ENCODE measurements around the gene DVL1.
A peak's percentile ranks its signal among the peaks of the same experiment; 100 is the strongest.

Gene DVL1

GRCh38 chr1:1325288-1326074, 23.7 kb downstream of the DVL1 start:
- DNase-seq (ENCODE audit: low read depth, low spot score): no peak
- peaks cover 16% of the 10 kb centered on the region for H3K36me3 ChIP-seq (ENCODE audit: control insufficient read depth, insufficient read depth, low read length)
- H3K4me3 ChIP-seq (ENCODE audit: low read length): peak overlapping the region; percentile 57
- H3K27me3 ChIP-seq (ENCODE audit: control insufficient read depth, insufficient read depth, low read length): no peaks in the 10 kb centered on the region
- H3K27ac ChIP-seq (ENCODE audit: low read length): no peak overlapping the region
- H3K4me1 ChIP-seq (ENCODE audit: control insufficient read depth, insufficient read depth, low read length): peaks cover 4% of the 10 kb centered on the region; the same call in 1 of the 2 replicates
- no CpG with 5 or more reads among the region's 16 CpGs for WGBS (ENCODE audit: insufficient coverage, insufficient read length)
- no peaks in the 10 kb centered on the region for H3K9me3 ChIP-seq (ENCODE audit: control insufficient read depth, insufficient read depth, low read length)

GRCh38 chr1:1324524-1325287, 24.5 kb downstream of the DVL1 start, which contains the start of the genes CPTP and INTS11:
TSS of gene CPTP (plus strand) at chr1:1324802. CDS start at chr1:1326911, 2,109 bp downstream.
TSS of gene INTS11 (minus strand) at chr1:1324660. CDS start at chr1:1324608, 52 bp downstream.
- no CpG with 5 or more reads among the region's 84 CpGs for WGBS (ENCODE audit: insufficient coverage, insufficient read length)
- H3K4me1 ChIP-seq (ENCODE audit: control insufficient read depth, insufficient read depth, low read length): peaks cover 4% of the 10 kb centered on the region; the same call in 1 of the 2 replicates
- H3K4me3 ChIP-seq (ENCODE audit: low read length): peak within 1 kb of the TSS; percentile 91
- H3K27me3 ChIP-seq (ENCODE audit: control insufficient read depth, insufficient read depth, low read length): no peaks in the 10 kb centered on the region
- peaks cover 18% of the 10 kb centered on the region for H3K36me3 ChIP-seq (ENCODE audit: control insufficient read depth, insufficient read depth, low read length)
- no peak within 1 kb of the TSS for H3K27ac ChIP-seq (ENCODE audit: low read length)
- peak; percentile 73 for DNase-seq (ENCODE audit: low read depth, low spot score)
- H3K9me3 ChIP-seq (ENCODE audit: control insufficient read depth, insufficient read depth, low read length): no peaks in the 10 kb centered on the region

- peaks cover 2% of the 10 kb centered on the region; the same call in 1 of the 2 replicates for H3K4me1 ChIP-seq (ENCODE audit: control insufficient read depth, insufficient read depth, low read length)
- H3K27me3 ChIP-seq (ENCODE audit: control insufficient read depth, insufficient read depth, low read length): no peaks in the 10 kb centered on the region
- H3K9me3 ChIP-seq (ENCODE audit: control insufficient read depth, insufficient read depth, low read length): no peaks in the 10 kb centered on the region
- WGBS (ENCODE audit: insufficient coverage, insufficient read length): no CpG with 5 or more reads among the region's 41 CpGs
- H3K27ac ChIP-seq (ENCODE audit: low read length): no peak overlapping the region
- DNase-seq (ENCODE audit: low read depth, low spot score): no peak
- peaks cover 20% of the 10 kb centered on the region for H3K36me3 ChIP-seq (ENCODE audit: control insufficient read depth, insufficient read depth, low read length)
- peak overlapping the region; percentile 91 for H3K4me3 ChIP-seq (ENCODE audit: low read length)
Observed at GRCh38 chr1:1324084-1324523, 25.1 kb downstream of the DVL1 start.

- Histone ChIP-seq H3K27ac (ENCODE audit: low read length) (no peak overlapping the region), H3K36me3 (ENCODE audit: control insufficient read depth, insufficient read depth, low read length) (peaks cover 24% of the 10 kb centered on the region), H3K4me3 (ENCODE audit: low read length) (no peak overlapping the region), H3K9me3 (ENCODE audit: control insufficient read depth, insufficient read depth, low read length) (no peaks in the 10 kb centered on the region), H3K4me1 (ENCODE audit: control insufficient read depth, insufficient read depth, low read length) (peaks cover 2% of the 10 kb centered on the region; the same call in 1 of the 2 replicates), H3K27me3 (ENCODE audit: control insufficient read depth, insufficient read depth, low read length) (no peaks in the 10 kb centered on the region)
- no peak for DNase-seq (ENCODE audit: low read depth, low spot score)
- WGBS (ENCODE audit: insufficient coverage, insufficient read length): no CpG with 5 or more reads among the region's 10 CpGs
Observed at GRCh38 chr1:1322952-1323351, 26.3 kb downstream of the DVL1 start.

GRCh38 chr1:1322418-1322817, 26.8 kb downstream of the DVL1 start:
- no peaks in the 10 kb centered on the region for H3K27me3 ChIP-seq (ENCODE audit: control insufficient read depth, insufficient read depth, low read length)
- WGBS (ENCODE audit: insufficient coverage, insufficient read length): no CpG with 5 or more reads among the region's 14 CpGs
- no peak overlapping the region for H3K27ac ChIP-seq (ENCODE audit: low read length)
- peaks cover 23% of the 10 kb centered on the region for H3K36me3 ChIP-seq (ENCODE audit: control insufficient read depth, insufficient read depth, low read length)
- DNase-seq (ENCODE audit: low read depth, low spot score): no peak
- no peak overlapping the region for H3K4me3 ChIP-seq (ENCODE audit: low read length)
- H3K9me3 ChIP-seq (ENCODE audit: control insufficient read depth, insufficient read depth, low read length): no peaks in the 10 kb centered on the region
- H3K4me1 ChIP-seq (ENCODE audit: control insufficient read depth, insufficient read depth, low read length): peaks cover 2% of the 10 kb centered on the region; the same call in 1 of the 2 replicates

- Histone ChIP-seq H3K4me3 (ENCODE audit: low read length) (no peak overlapping the region), H3K36me3 (ENCODE audit: control insufficient read depth, insufficient read depth, low read length) (peaks cover 22% of the 10 kb centered on the region), H3K27ac (ENCODE audit: low read length) (no peak overlapping the region), H3K27me3 (ENCODE audit: control insufficient read depth, insufficient read depth, low read length) (no peaks in the 10 kb centered on the region), H3K9me3 (ENCODE audit: control insufficient read depth, insufficient read depth, low read length) (no peaks in the 10 kb centered on the region), H3K4me1 (ENCODE audit: control insufficient read depth, insufficient read depth, low read length) (peaks cover 2% of the 10 kb centered on the region; the same call in 1 of the 2 replicates)
- DNase-seq (ENCODE audit: low read depth, low spot score): no peak
- WGBS (ENCODE audit: insufficient coverage, insufficient read length): no CpG with 5 or more reads among the region's 8 CpGs
Observed at GRCh38 chr1:1321477-1321876, 27.7 kb downstream of the DVL1 start.

GRCh38 chr1:1320666-1321448, 28.4 kb downstream of the DVL1 start:
- no peak for DNase-seq (ENCODE audit: low read depth, low spot score)
- H3K27ac ChIP-seq (ENCODE audit: low read length): no peak overlapping the region
- WGBS (ENCODE audit: insufficient coverage, insufficient read length): no CpG with 5 or more reads among the region's 23 CpGs
- no peaks in the 10 kb centered on the region for H3K9me3 ChIP-seq (ENCODE audit: control insufficient read depth, insufficient read depth, low read length)
- H3K36me3 ChIP-seq (ENCODE audit: control insufficient read depth, insufficient read depth, low read length): peaks cover 22% of the 10 kb centered on the region
- H3K4me3 ChIP-seq (ENCODE audit: low read length): no peak overlapping the region
- peaks cover 2% of the 10 kb centered on the region; the same call in 1 of the 2 replicates for H3K4me1 ChIP-seq (ENCODE audit: control insufficient read depth, insufficient read depth, low read length)
- H3K27me3 ChIP-seq (ENCODE audit: control insufficient read depth, insufficient read depth, low read length): no peaks in the 10 kb centered on the region

- no CpG with 5 or more reads among the region's 13 CpGs for WGBS (ENCODE audit: insufficient coverage, insufficient read length)
- DNase-seq (ENCODE audit: low read depth, low spot score): no peak
- no peak overlapping the region for H3K4me3 ChIP-seq (ENCODE audit: low read length)
Observed at GRCh38 chr1:1319646-1319941, 29.6 kb downstream of the DVL1 start.

GRCh38 chr1:1318777-1319645, 30.2 kb downstream of the DVL1 start:
- H3K36me3 ChIP-seq (ENCODE audit: control insufficient read depth, insufficient read depth, low read length): peaks cover 27% of the 10 kb centered on the region
- no CpG with 5 or more reads among the region's 36 CpGs for WGBS (ENCODE audit: insufficient coverage, insufficient read length)
- DNase-seq (ENCODE audit: low read depth, low spot score): no peak
- H3K4me1 ChIP-seq (ENCODE audit: control insufficient read depth, insufficient read depth, low read length): 0 out of 2 replicates have a peak, but pooled peaks cover 2% of the 10 kb centered on the region
- H3K4me3 ChIP-seq (ENCODE audit: low read length): no peak overlapping the region
- H3K27me3 ChIP-seq (ENCODE audit: control insufficient read depth, insufficient read depth, low read length): no peaks in the 10 kb centered on the region
- H3K9me3 ChIP-seq (ENCODE audit: control insufficient read depth, insufficient read depth, low read length): no peaks in the 10 kb centered on the region
- no peak overlapping the region for H3K27ac ChIP-seq (ENCODE audit: low read length)

More at GRCh38 chr1:1319646-1319941, 29.6 kb downstream of the DVL1 start:
- H3K27ac ChIP-seq (ENCODE audit: low read length): no peak overlapping the region
- H3K27me3 ChIP-seq (ENCODE audit: control insufficient read depth, insufficient read depth, low read length): no peaks in the 10 kb centered on the region
- H3K9me3 ChIP-seq (ENCODE audit: control insufficient read depth, insufficient read depth, low read length): no peaks in the 10 kb centered on the region
- peaks cover 24% of the 10 kb centered on the region for H3K36me3 ChIP-seq (ENCODE audit: control insufficient read depth, insufficient read depth, low read length)
- 0 out of 2 replicates have a peak, but pooled peaks cover 2% of the 10 kb centered on the region for H3K4me1 ChIP-seq (ENCODE audit: control insufficient read depth, insufficient read depth, low read length)
